ENCODE measurements around the gene SPATA12. TPM values are rescaled to one million over a fixed set of nuclear protein-coding genes. Genes with fewer than 3 reads are reported as not detected.

SPATA12 gene
- total RNA-seq, 4 donors from 2014 or later = not detected

DNA sequence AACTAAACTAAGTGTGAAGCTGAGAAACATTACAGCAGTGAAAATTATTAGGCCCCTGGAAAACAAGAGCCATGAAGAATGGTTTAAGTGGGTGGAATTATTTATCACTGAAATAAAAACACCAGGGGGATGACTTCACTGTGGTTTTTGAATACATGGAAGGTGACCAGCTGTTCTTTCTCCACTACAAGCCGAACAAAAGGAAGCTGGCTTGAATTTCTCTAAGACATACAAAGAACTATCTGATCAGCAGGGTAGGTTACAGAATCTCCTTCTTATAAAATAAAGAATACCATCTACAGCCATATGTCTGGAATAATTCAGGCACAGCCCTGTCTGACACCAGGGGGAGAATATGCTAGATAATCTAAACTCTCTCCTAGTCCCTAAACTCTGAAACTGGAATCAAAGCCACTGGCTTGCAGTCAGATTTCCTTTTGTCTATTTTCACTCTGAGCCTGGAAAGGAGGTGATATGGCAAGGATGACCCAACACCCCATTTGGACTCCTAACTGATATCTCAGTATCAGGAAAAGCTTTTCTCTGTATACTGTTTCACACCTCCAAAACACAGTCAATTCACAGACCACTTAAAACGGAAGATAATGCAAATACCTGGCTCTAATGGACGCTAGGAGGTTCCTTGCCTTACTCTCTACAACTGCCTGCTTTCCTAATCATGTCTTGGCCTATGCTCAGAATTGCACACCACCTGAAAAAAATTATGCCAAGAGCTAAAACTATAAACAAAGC is 31.2 kb downstream of the SPATA12 start:
- Histone ChIP-seq H3K9me3 (no peaks in the 10 kb centered on the region), H3K4me1 (peaks cover 0 to 13% (median 3%) of the 10 kb centered on the region in 4 donors), H3K4me3 (no peak overlapping the region), H3K36me3 (no peaks in the 10 kb centered on the region), H3K27me3 (no peaks in the 10 kb centered on the region), H3K27ac (peak overlapping the region in 3 of 4 donors; percentile 44 to 68 (median 46))
- WGBS, 2 donors (ENCODE audit: low coverage in 1 of 2) = 67 to 88% methylated on average over 3 of the region's 3 CpGs
- no peak for TF ChIP-seq EP300 (IDR thresholded peaks at IDR 0.05; ENCODE audit: low read depth)
- no peak for TF ChIP-seq POLR2A (IDR thresholded peaks at IDR 0.05)
- TF ChIP-seq POLR2AphosphoS5 (IDR thresholded peaks at IDR 0.05) = no peak
- TF ChIP-seq, protein P1, sequence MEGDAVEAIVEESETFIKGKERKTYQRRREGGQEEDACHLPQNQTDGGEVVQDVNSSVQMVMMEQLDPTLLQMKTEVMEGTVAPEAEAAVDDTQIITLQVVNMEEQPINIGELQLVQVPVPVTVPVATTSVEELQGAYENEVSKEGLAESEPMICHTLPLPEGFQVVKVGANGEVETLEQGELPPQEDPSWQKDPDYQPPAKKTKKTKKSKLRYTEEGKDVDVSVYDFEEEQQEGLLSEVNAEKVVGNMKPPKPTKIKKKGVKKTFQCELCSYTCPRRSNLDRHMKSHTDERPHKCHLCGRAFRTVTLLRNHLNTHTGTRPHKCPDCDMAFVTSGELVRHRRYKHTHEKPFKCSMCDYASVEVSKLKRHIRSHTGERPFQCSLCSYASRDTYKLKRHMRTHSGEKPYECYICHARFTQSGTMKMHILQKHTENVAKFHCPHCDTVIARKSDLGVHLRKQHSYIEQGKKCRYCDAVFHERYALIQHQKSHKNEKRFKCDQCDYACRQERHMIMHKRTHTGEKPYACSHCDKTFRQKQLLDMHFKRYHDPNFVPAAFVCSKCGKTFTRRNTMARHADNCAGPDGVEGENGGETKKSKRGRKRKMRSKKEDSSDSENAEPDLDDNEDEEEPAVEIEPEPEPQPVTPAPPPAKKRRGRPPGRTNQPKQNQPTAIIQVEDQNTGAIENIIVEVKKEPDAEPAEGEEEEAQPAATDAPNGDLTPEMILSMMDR (IDR thresholded peaks at IDR 0.05) = no peak
- no peak for DNase-seq
- in situ Hi-C loops (cut with MboI; ENCODE audit: low pct_ligation_motif_present in 1 of 4, low pct_unique_long_range_greater_than_20kb in 1 of 4, low sequenced_read_pairs in 3 of 4) = no loop called here
- intact Hi-C loops (cut with DNase I; ENCODE audit: low total_unique reads) = loop anchor here (5.0 kb wide), 1 partner anchor 289 kb away; the partner anchor contains the start of gene ARHGEF3

- no peak for TF ChIP-seq POLR2AphosphoS5 (IDR thresholded peaks at IDR 0.05)
- TF ChIP-seq, protein P1 (IDR thresholded peaks at IDR 0.05) = no peak
- TF ChIP-seq EP300 (IDR thresholded peaks at IDR 0.05; ENCODE audit: low read depth) = no peak
- no peak for TF ChIP-seq POLR2A (IDR thresholded peaks at IDR 0.05)
- peaks cover 0 to 13% (median 3%) of the 10 kb centered on the region in 4 donors for H3K4me1 ChIP-seq
- no peaks in the 10 kb centered on the region for H3K9me3 ChIP-seq
- no peak for DNase-seq
- no peaks in the 10 kb centered on the region for H3K27me3 ChIP-seq
- intact Hi-C loops (cut with DNase I; ENCODE audit: low total_unique reads) = loop anchor here (5.0 kb wide), 1 partner anchor 291 kb away; the partner anchor contains the start of gene ARHGEF3
- in situ Hi-C loops (cut with MboI; ENCODE audit: low pct_ligation_motif_present in 1 of 4, low pct_unique_long_range_greater_than_20kb in 1 of 4, low sequenced_read_pairs in 3 of 4) = no loop called here
- H3K36me3 ChIP-seq = no peaks in the 10 kb centered on the region
- H3K27ac ChIP-seq = no peak overlapping the region
- H3K4me3 ChIP-seq = no peak overlapping the region
Observed at GRCh38 chr3:57093489-57093888, 33.0 kb downstream of the SPATA12 start.

DNA sequence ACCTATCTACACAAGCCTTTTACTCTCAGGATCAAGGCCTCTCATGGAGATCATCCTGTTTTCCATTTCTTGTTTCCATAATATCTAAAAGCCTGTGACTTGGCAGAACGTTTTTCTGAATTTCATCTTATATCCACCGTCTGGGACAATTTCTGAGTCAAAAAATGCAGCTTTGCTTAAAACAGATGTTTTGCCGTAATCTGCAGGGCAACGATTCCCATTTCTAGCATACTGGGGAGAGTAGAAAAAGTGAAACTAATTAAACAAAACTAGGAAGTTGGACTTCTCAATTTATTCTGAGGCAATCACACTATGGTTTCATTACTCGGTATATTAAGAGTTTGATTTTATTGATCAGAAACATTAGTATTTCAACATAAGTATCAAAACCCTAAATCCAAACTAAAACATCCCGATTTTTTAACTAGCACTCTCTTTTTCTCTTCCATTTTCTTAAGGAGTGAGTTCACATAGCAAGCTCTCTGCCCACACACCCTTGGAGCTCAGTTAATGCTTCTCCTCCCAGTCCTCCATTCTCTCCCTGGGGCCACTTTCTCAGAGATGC is 33.6 kb downstream of the SPATA12 start:
- in situ Hi-C loops (cut with MboI; ENCODE audit: low pct_ligation_motif_present in 1 of 4, low pct_unique_long_range_greater_than_20kb in 1 of 4, low sequenced_read_pairs in 3 of 4) (no loop called here), intact Hi-C loops (cut with DNase I; ENCODE audit: low total_unique reads) (loop anchor here (5.0 kb wide), 1 partner anchor 292 kb away; the partner anchor contains the start of gene ARHGEF3)
- H3K27ac ChIP-seq = no peak overlapping the region
- H3K27me3 ChIP-seq = no peaks in the 10 kb centered on the region
- H3K4me3 ChIP-seq = no peak overlapping the region
- WGBS, 2 donors (ENCODE audit: low coverage in 1 of 2) = 64 to 67% methylated on average over 6 of the region's 6 CpGs
- TF ChIP-seq POLR2A (IDR thresholded peaks at IDR 0.05) (no peak), EP300 (IDR thresholded peaks at IDR 0.05; ENCODE audit: low read depth) (no peak), POLR2AphosphoS5 (IDR thresholded peaks at IDR 0.05) (no peak)
- TF ChIP-seq, protein P1 (IDR thresholded peaks at IDR 0.05) = no peak
- peaks cover 0 to 13% (median 3%) of the 10 kb centered on the region in 4 donors for H3K4me1 ChIP-seq
- no peaks in the 10 kb centered on the region for H3K36me3 ChIP-seq
- H3K9me3 ChIP-seq = no peaks in the 10 kb centered on the region
- DNase-seq = no peak

- Histone ChIP-seq H3K36me3 (no peaks in the 10 kb centered on the region), H3K9me3 (no peaks in the 10 kb centered on the region), H3K4me3 (no peak overlapping the region), H3K27me3 (no peaks in the 10 kb centered on the region), H3K27ac (no peak overlapping the region), H3K4me1 (peaks cover 0 to 13% (median 3%) of the 10 kb centered on the region in 4 donors)
- DNase-seq = no peak
- intact Hi-C loops (cut with DNase I; ENCODE audit: low total_unique reads) = loop anchor here (5.0 kb wide), 1 partner anchor 292 kb away; the partner anchor contains the start of gene ARHGEF3
- TF ChIP-seq, protein P1 (IDR thresholded peaks at IDR 0.05) = no peak
- no peak for TF ChIP-seq EP300 (IDR thresholded peaks at IDR 0.05; ENCODE audit: low read depth)
- in situ Hi-C loops (cut with MboI; ENCODE audit: low pct_ligation_motif_present in 1 of 4, low pct_unique_long_range_greater_than_20kb in 1 of 4, low sequenced_read_pairs in 3 of 4) = no loop called here
- WGBS, 2 donors (ENCODE audit: low coverage in 1 of 2) = 68 to 86% methylated on average over 1 to 4 of the region's 4 CpGs
Observed at GRCh38 chr3:57094575-57094974, 34.1 kb downstream of the SPATA12 start.
